ENCODE data around the gene PDCD10.

PDCD10 gene

DNA sequence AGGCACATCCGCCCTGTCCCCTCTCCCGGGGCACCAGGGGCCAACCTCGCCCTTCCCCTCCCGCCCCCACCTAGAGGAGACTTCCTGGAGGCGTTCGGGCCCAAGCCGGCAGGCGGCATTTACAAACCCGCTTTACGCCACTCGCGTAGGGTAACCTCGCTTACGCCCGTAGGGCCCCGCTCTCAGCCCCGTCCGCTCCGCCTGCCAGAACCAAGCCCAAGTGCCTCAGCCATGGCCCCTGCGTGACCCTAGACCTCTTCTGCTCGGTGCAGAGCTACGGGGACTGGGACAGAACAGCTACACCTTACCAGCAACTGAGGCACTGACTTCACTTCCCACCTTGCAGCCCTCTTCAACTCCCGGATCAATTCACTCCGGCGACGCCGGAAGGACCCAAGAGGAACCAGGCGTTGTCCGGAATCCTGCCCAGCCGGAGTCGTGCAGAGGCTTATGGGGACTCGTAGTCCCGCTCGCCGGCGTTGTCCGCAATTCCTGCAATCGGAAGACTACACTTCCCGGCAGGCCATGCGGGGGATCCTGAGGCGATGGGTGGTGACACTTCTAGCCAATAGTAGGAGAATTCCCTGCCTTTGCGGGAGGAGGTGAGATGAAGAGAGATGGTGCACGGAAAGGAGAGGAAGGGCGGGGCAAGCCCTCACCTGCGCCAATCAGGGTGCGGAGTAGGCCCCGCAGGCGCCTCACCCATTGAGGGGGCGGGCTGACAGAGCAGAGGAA lies at the start of gene PDCD10:
Gene PDCD10, minus strand, starts transcription at position 395 of the 735 bp plus-strand sequence. CDS start 14,735 bp downstream, outside the sequence.
- peak; percentile 89 to 95 for DNase-seq

- no peak for DNase-seq
Measured at GRCh38 chr3:167783781-167784180, 49.1 kb upstream of the PDCD10 start.

GRCh38 chr3:167780214-167780883 lies 45.7 kb upstream of the PDCD10 start:
- no peak for DNase-seq

GRCh38 chr3:167777356-167777755 lies 42.7 kb upstream of the PDCD10 start:
- DNase-seq = no peak

- no peak for DNase-seq
Measured at GRCh38 chr3:167776066-167776685, 41.5 kb upstream of the PDCD10 start.

- no peak for DNase-seq
Measured at GRCh38 chr3:167773584-167773983, 38.9 kb upstream of the PDCD10 start.

DNA sequence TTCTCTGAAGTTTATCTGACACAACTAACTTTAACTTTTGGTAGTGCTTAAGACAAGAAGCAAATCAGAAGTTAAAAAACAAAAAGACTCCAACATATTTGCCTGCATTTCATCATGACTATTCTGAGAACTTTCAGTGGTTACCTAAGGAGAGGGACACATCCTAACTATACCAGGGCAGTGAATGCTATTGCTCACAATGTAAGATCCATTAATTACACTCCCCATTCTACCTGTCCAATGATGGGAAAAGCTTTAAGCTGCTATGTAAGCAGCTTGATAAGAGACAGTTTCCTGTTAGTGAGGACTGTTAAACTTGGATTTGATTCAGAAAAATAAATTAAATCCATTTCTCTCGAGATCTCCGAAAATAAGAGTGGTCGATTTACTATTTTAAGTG lies 38.3 kb upstream of the PDCD10 start:
- no peak for DNase-seq

DNA sequence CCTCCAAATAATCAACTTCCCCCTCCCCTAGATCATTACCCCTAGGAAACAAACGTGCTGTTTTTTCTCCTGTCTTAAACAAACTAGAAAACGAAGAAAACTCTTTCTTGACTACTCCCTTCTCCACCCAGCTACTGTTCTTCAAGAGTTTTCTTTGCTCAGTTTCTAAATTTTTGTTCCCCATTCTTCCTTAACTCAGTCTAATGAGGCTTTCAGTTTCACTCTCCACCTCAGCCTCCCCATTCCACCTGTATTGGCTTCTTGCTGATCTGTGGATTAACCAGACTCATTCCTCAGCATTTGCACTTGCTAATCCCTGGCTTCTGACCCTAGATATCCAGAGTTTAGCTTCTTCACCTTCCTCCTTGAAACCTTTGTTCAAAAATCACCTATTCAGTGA lies 27.6 kb upstream of the PDCD10 start:
- DNase-seq = no peak

DNA sequence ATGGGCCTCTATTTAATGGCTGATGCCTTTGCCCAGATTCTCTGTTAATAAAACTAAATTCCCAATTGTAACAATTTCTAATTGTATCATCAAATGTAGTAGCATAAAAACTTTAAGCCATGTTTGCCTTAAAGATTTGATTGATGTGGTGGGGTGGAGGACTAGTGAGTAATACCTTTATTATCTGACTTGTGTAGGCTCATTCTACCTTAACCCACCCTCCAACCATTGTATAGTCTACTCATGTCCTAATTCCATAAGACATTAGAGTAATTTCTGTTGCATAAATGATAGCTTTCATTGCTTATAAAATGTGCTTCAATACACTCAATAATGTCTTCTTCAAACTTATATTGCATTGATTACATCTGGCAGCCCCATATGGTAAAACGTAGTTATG lies 26.6 kb upstream of the PDCD10 start:
- no peak for DNase-seq

DNA sequence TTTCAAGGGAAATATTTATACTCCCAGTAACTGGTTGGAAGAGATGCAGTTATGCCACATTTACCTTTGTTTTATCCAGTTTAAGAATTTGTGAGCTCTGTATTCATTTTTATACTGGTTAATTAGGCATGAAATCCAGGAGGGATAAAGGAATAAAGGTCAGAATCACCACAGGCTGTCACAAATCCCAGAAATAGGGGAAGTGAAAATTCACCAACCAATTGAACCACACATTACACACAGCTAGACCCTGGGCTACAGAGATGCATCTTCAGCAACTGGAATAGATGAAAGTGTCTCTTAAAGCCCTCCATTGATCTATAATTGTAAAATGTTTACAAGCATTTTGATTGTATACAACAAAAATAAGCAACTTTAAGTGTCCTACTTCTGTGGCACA lies 19.4 kb upstream of the PDCD10 start:
- DNase-seq = no peak

DNA sequence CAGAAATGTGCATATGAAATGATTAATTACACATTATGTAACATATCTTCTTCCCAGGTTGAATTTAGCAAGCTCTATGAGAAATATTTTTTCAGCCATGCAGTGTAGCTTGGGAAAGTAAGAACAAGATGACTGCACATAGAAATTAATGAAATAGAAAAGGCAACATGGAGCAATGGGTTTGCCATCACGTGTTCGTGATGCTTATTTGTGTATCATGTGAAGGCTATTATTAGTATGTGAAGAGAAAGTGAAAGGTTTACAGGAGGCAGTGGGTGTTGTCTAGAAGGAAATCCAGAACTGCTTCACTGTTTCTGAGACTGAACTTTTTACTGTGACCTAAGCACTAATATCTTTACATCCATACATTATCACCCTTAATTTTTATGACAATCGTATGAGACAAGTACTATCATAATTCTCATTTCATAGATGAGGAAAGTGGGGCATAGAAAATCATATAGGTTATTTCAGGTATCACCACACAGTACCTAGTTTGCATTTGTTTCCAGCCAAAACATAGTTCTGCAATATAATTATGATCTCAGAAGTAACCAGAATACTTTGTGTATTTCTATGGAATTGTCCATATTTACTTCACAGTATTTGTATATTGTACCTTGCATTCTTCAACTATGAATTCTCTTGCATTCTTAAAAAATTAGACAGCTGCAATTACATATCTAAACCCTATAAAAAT lies 15.7 kb upstream of the PDCD10 start:
- peak in 1 of 2 donors; percentile 58 for DNase-seq

DNA sequence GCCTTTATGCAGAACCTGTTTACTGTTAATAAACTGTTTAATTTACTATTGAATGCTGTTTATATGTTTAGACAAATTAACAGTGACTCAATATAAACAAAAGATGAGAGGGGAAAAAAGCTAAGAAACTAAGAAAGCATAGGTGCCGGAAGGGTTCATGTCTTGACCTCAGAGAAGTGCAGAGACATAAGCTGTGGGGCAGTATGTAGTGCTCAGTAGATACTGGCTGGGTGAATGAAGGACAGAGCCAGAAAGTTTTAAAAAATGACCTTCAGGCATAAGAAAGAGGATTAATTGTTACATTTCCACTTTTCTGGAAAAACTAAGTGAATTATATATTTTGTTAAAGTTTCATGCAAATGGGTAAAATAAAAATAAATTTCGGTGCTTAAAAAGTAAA lies 15.0 kb upstream of the PDCD10 start:
- no peak for DNase-seq

DNA sequence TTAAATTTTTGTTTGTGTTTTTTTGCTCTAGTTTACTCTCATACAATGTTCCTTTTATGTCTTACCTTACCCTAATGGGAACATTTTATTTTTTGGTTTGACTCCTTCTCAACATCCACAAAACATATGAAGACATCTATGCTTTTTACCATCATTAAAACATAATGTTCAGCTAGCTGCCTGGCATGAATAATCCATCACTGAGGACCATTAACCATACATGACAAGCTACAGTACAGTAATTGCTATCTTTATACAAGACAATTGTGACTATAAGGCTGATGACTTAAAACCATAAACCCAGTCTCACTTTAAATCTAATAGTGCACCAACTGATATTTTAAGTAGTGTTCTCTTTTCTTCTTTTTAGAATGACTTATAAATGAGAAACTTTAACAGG lies 14.5 kb upstream of the PDCD10 start:
- no peak for DNase-seq

- DNase-seq = no peak
Measured at GRCh38 chr3:167743799-167744198, 9.1 kb upstream of the PDCD10 start.

DNA sequence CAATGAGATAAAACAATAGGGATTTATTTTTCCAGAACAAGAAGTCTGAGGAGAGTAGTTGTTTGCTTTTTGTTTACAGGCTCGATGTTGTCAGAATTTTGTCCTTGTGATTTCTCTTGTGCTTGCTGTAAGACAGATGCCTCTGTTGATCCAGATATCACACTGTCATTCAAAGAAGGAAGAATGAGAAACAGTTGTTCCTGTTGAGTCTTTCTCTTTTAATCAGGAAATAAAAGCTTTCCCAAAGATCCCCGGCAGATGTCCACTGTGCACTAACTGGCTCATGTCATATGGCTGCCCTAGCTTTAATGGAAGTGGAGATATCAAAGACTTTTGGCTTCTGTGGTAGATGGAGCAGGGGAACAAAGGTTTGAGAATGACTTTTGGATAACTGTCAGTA lies 7.6 kb upstream of the PDCD10 start:
- DNase-seq = no peak

- DNase-seq = no peak
Measured at GRCh38 chr3:167740961-167741587, 6.4 kb upstream of the PDCD10 start.

DNA sequence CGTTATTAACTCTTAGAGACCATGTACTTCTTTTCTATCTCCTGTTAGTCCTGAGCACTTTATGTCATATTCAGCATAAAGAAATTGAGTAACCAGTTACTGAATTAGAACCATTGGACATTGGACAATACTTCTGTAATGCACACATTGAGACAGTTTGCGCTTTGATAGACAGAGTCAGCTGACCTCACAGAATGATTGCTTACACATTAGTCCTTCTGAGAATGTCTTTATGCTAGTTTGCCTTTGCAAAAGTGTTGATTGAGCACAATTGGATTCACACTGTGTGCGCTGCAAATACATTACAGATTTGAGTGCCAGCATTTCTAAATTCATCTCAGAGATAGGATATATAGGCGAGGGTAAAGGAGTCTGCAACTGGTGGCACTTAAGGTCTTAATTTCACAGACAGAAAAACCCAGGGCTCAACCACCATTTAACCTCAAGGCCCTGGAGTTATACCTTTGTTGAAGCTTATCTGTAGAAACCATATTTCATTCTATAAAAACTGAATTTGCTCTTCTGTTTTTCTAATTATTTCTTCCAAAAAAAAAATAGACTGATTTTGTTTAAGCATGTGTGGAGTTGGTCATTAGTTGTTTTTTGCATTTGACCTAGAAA lies 4.6 kb upstream of the PDCD10 start:
- no peak for DNase-seq

GRCh38 chr3:167738037-167738436 lies 3.3 kb upstream of the PDCD10 start:
- DNase-seq = no peak

DNA sequence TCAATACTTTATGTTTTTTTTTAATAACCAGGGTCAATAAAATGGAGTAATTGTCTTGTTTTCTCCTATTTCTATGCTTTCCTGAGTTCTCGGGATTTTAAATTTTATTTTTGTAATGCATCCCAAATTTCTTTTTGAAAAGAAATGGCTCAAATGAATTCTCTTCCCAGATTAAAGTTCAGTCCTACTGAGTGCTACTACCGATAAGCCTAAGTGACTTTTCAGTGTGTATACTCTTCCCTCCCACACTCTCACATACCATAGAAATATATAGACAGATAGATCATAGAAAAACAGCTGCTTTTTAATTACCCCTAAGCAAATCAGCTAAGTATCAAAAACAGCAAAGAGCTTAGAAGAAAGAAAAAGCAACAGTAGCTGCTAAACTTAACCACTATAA lies 2.3 kb upstream of the PDCD10 start:
- no peak for DNase-seq

- DNase-seq = no peak
Measured at GRCh38 chr3:167736264-167736787, 1.6 kb upstream of the PDCD10 start.

DNA sequence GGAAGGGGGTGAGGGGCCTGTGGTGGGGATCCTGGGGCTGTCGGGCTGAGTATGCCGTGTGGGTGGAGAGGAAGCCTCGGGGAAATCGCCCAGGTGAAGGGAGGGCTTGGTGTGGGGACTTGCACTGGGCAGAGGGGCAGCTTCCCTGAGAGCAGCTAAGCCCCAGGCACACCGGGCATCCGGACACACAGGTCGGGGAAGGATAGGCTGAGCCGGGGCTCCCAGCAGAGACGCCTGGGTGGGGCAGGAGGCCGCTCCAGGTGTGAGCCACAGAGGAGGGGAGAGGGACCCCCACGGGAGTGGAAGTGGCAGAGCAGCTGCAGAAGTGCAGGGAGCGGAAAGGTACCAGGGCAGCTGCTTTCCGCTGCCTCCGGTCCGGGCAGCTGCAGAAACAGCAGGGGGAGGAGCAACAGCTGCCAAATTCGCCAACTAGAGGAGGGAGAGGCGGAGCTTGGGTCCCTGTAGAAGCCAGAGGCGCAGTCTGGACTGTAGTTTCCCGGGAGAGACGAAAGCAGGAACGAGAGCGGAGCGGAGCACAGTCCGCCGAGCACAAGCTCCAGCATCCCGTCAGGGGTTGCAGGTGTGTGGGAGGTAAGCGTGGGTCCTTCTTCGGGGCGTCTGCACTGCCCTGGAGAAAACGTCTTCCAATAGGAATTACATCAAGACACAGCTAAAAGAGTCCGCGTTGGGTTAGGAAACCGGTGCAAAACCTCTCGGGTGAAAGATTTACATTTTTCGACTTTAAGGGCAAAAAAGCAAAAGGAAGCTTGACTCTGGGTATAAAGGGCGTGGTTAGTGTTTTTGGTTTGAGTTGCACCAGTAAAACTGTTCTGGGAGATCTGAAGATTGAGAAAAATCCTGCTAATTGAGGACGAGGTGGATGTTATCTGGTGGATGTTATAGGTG lies 794 bp upstream of the PDCD10 start, which contains the start of gene SERPINI1:
Gene SERPINI1, plus strand, starts transcription at position 489 of the 906 bp plus-strand sequence. CDS start 53,408 bp downstream, outside the sequence.
- peak; percentile 78 to 90 for DNase-seq
